ENCODE results near the gene SBF1.

GRCh38 chr22:50468626-50469025 lies 6.2 kb downstream of the SBF1 start:
- TF ChIP-seq CTCF (IDR thresholded peaks at IDR 0.05) (no peak), POLR2A (IDR thresholded peaks at IDR 0.05) (no peak), EP300 (IDR thresholded peaks at IDR 0.05) (no peak)

Measured in ovary (tissue), 3 donors.